Measurements from ENCODE around the gene ITIH5.
"Not testable (repeated sequence)": the region's sequence is repeated elsewhere in the genome, so short reads cannot be mapped to it uniquely, and the experiment has no call there.

Gene ITIH5

DNA sequence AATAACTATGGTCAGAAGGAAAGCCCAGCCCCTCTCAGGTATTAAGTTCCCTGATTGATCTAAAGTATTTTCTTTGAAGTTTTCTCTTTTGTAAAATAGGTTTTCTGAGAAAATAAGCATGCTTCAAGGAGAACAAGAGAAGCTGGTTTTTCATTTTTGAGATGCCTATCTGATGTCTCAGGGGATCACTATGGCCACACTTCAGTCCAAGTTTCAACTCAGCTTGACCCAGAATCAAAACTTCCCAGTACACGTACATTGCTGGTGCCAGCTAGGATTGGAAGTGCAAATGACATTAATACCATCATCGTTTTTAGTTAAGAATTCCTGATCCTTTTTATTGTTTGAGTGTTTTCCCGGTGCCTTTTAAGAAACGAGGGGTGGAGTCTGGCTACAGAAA is 7.2 kb downstream of the ITIH5 start:
- Histone ChIP-seq H3K4me2 (ENCODE audit: low read depth, low read length, poor library complexity, severe bottlenecking) (no peak overlapping the region), H3K9ac (ENCODE audit: low read depth, low read length, poor library complexity, severe bottlenecking) (no peak overlapping the region), H3K9me3 (ENCODE audit: insufficient read depth, low read depth, low read length) (no peaks in the 10 kb centered on the region), H3K9me2 (replicated peaks; ENCODE audit: low read depth, low read length) (no peaks in the 10 kb centered on the region), H3K4me1 (ENCODE audit: insufficient read depth, low read length, poor library complexity, severe bottlenecking) (no peaks in the 10 kb centered on the region), H3K79me2 (ENCODE audit: insufficient read depth, low read length) (no peaks in the 10 kb centered on the region), H2AFZ (ENCODE audit: low read length) (no peak overlapping the region), H3K4me3 (ENCODE audit: low read length, poor library complexity, severe bottlenecking) (no peak overlapping the region), H3K27me3 (ENCODE audit: insufficient read depth, low read length, poor library complexity, severe bottlenecking) (no peaks in the 10 kb centered on the region), H3K36me3 (ENCODE audit: insufficient read depth, low read length) (no peaks in the 10 kb centered on the region), H4K20me1 (ENCODE audit: insufficient read depth, low read length, poor library complexity, severe bottlenecking) (no peaks in the 10 kb centered on the region), H3F3A (ENCODE audit: low read depth) (no peaks in the 10 kb centered on the region)
- TF ChIP-seq, protein P1, sequence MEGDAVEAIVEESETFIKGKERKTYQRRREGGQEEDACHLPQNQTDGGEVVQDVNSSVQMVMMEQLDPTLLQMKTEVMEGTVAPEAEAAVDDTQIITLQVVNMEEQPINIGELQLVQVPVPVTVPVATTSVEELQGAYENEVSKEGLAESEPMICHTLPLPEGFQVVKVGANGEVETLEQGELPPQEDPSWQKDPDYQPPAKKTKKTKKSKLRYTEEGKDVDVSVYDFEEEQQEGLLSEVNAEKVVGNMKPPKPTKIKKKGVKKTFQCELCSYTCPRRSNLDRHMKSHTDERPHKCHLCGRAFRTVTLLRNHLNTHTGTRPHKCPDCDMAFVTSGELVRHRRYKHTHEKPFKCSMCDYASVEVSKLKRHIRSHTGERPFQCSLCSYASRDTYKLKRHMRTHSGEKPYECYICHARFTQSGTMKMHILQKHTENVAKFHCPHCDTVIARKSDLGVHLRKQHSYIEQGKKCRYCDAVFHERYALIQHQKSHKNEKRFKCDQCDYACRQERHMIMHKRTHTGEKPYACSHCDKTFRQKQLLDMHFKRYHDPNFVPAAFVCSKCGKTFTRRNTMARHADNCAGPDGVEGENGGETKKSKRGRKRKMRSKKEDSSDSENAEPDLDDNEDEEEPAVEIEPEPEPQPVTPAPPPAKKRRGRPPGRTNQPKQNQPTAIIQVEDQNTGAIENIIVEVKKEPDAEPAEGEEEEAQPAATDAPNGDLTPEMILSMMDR (conservative IDR thresholded peaks at IDR 0.05; ENCODE audit: low read length), result no peak
- TF ChIP-seq EZH2phosphoT487 (IDR thresholded peaks at IDR 0.05; ENCODE audit: borderline replicate concordance), result no peak

DNA sequence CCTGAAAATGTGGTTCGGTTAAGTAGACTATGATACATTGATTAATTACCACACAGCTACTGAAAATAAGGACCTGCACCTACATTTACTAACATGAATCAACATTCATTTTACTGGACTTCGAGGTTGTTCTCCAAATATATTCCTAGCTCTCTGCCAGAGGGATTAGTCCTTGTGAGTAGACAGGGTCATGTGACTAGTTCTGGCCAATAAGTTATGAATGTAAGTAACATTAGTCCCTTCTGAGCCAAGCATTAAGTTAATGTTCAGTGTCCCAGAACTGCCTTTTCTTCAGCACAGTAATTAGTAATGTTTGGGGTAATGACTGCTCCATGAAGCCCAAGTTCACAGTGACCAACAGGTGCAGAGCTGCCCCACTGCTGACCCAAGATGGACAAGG is 9.2 kb downstream of the ITIH5 start:
- Histone ChIP-seq H3K79me2 (ENCODE audit: insufficient read depth, low read length) (no peaks in the 10 kb centered on the region), H2AFZ (ENCODE audit: low read length) (no peak overlapping the region), H3F3A (ENCODE audit: low read depth) (no peaks in the 10 kb centered on the region), H3K4me2 (ENCODE audit: low read depth, low read length, poor library complexity, severe bottlenecking) (no peak overlapping the region), H3K9me2 (replicated peaks; ENCODE audit: low read depth, low read length) (no peaks in the 10 kb centered on the region), H3K4me1 (ENCODE audit: insufficient read depth, low read length, poor library complexity, severe bottlenecking) (no peaks in the 10 kb centered on the region), H3K27me3 (ENCODE audit: insufficient read depth, low read length, poor library complexity, severe bottlenecking) (no peaks in the 10 kb centered on the region), H3K9me3 (ENCODE audit: insufficient read depth, low read depth, low read length) (no peaks in the 10 kb centered on the region), H4K20me1 (ENCODE audit: insufficient read depth, low read length, poor library complexity, severe bottlenecking) (no peaks in the 10 kb centered on the region), H3K36me3 (ENCODE audit: insufficient read depth, low read length) (no peaks in the 10 kb centered on the region), H3K9ac (ENCODE audit: low read depth, low read length, poor library complexity, severe bottlenecking) (no peak overlapping the region), H3K4me3 (ENCODE audit: low read length, poor library complexity, severe bottlenecking) (no peak overlapping the region)
- TF ChIP-seq, protein P1 (conservative IDR thresholded peaks at IDR 0.05; ENCODE audit: low read length), result no peak
- TF ChIP-seq EZH2phosphoT487 (IDR thresholded peaks at IDR 0.05; ENCODE audit: borderline replicate concordance), result no peak

DNA sequence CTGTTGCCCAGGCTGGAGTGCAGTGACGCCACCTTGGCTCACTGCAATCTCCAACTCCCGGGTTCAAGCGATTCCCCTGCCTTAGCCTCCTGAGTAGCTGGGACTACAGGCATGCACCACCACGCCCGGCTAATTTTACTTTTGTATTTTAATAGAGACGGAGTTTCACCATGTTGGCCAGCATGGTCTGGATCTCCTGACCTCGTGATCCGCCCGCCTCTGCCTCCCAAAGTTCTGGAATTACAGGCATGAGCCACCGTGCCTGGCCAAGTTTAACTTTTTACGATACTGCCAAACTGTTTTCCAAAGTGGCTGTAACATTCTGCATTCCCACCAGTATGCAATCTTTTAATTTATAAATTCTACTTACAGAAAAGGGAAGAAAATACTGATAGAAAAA is 9.7 kb downstream of the ITIH5 start:
- H3K79me2 ChIP-seq (ENCODE audit: insufficient read depth, low read length); H3K36me3 ChIP-seq (ENCODE audit: insufficient read depth, low read length); H3K9ac ChIP-seq (ENCODE audit: low read depth, low read length, poor library complexity, severe bottlenecking); H3K27me3 ChIP-seq (ENCODE audit: insufficient read depth, low read length, poor library complexity, severe bottlenecking); H3F3A ChIP-seq (ENCODE audit: low read depth); H3K9me2 ChIP-seq (replicated peaks; ENCODE audit: low read depth, low read length); H3K4me2 ChIP-seq (ENCODE audit: low read depth, low read length, poor library complexity, severe bottlenecking); H3K4me3 ChIP-seq (ENCODE audit: low read length, poor library complexity, severe bottlenecking); H4K20me1 ChIP-seq (ENCODE audit: insufficient read depth, low read length, poor library complexity, severe bottlenecking); H3K4me1 ChIP-seq (ENCODE audit: insufficient read depth, low read length, poor library complexity, severe bottlenecking); H3K9me3 ChIP-seq (ENCODE audit: insufficient read depth, low read depth, low read length); H2AFZ ChIP-seq (ENCODE audit: low read length): not testable (repeated sequence)

DNA sequence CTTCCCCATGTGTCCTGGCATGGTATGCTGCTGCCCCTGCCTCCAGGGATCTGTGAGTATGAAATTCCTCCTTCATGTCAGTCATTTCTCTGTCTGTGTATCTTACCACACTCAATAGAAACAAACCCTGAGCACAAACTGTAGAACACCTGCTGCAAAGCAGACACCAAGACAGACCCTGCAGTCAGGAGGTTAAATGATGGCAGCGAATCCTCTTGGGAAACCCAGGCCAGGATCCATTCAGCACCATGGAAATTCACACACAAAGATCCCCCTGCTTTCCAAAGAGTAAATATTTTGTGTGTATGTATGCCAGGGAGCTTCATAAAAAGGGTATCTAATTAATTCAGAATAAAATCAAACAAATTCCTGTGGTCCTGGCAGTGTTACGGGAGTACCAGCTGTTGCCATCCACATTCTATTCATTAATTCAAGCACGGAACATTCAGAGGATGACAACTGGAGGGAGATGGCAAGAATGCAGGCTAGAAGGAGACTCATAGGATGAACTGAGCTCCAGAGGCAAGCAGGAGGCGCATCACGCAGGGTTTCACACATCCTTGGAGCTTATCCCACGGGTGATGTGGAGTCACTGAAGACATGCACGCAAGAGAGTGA is 14.8 kb downstream of the ITIH5 start:
- Histone ChIP-seq H3K9me3 (ENCODE audit: insufficient read depth, low read depth, low read length) (no peaks in the 10 kb centered on the region), H3K9me2 (replicated peaks; ENCODE audit: low read depth, low read length) (no peaks in the 10 kb centered on the region), H4K20me1 (ENCODE audit: insufficient read depth, low read length, poor library complexity, severe bottlenecking) (no peaks in the 10 kb centered on the region), H3K4me3 (ENCODE audit: low read length, poor library complexity, severe bottlenecking) (no peak overlapping the region), H3K36me3 (ENCODE audit: insufficient read depth, low read length) (no peaks in the 10 kb centered on the region), H3K27me3 (ENCODE audit: insufficient read depth, low read length, poor library complexity, severe bottlenecking) (no peaks in the 10 kb centered on the region), H3K4me1 (ENCODE audit: insufficient read depth, low read length, poor library complexity, severe bottlenecking) (no peaks in the 10 kb centered on the region), H3F3A (ENCODE audit: low read depth) (no peaks in the 10 kb centered on the region), H3K9ac (ENCODE audit: low read depth, low read length, poor library complexity, severe bottlenecking) (no peak overlapping the region), H3K79me2 (ENCODE audit: insufficient read depth, low read length) (no peaks in the 10 kb centered on the region), H3K4me2 (ENCODE audit: low read depth, low read length, poor library complexity, severe bottlenecking) (no peak overlapping the region), H2AFZ (ENCODE audit: low read length) (no peak overlapping the region)
- TF ChIP-seq, protein P1 (conservative IDR thresholded peaks at IDR 0.05; ENCODE audit: low read length), result no peak
- no peak for TF ChIP-seq EZH2phosphoT487 (IDR thresholded peaks at IDR 0.05; ENCODE audit: borderline replicate concordance)
